GM12878 (cell line): ENCODE data around the gene SLC12A7. TPM values are rescaled to one million over a fixed set of nuclear protein-coding genes. Genes with fewer than 3 reads are reported as not detected.

Source experiments
- ATAC-seq: fragments of 200-7000 bp; cut with Tn5 transposase; 3 replicates; pipeline ENCODE4 v1.9.1; 2020; ENCODE audit warnings: mild to moderate bottlenecking, moderate library complexity
- BruUV-seq: library from RNA; stranded (reverse); fragments of 400-500 nt; replicated peaks from 2 replicates; lab custom pipeline; 2021; lab: Mats Ljungman, UMichigan
- CTCF ChIA-PET: fragments of 300-600 bp; sonication (Branson Sonifier 250); formaldehyde crosslinking; extraction: SDS; loops from one replicate; lab custom pipeline; 2021; ENCODE audit warnings: inconsistent platforms; lab: Yijun Ruan, JAX
- POLR2A ChIA-PET: fragments of 350-600 bp; formaldehyde crosslinking; extraction: SDS; loops from one replicate; lab custom pipeline; 2021; ENCODE audit warnings: inconsistent platforms; lab: Charles Lee
- RAD21 ChIA-PET: fragments of 300-600 bp; sonication (Branson Sonifier 250); formaldehyde crosslinking; loops from one replicate; lab custom pipeline; 2023; ENCODE audit warnings: antibody characterized with exemption; ENCODE audit not compliant: unreplicated experiment; lab: Charles Lee
- SMC1A ChIA-PET: fragments of 300-600 bp; sonication (Branson Sonifier 250); formaldehyde crosslinking; loops from one replicate; lab custom pipeline; 2023; ENCODE audit not compliant: unreplicated experiment, uncharacterized antibody; lab: Charles Lee
- DNase-seq: peaks from one replicate; pipeline ENCODE4 v3.0.0-alpha.2; 2011; ENCODE audit warnings: low read depth, low spot score
- FAIRE-seq: peaks from 3 replicates; lab custom pipeline; 2011; peaks lifted over from hg19 to GRCh38; lab: Jason Lieb, UNC
- H2AFZ ChIP-seq: 2 replicates; pipeline ENCODE4 v1.6.0; 2011; ENCODE audit warnings: low read depth, low read length, control low read depth; ENCODE audit not compliant: control insufficient read depth
- H3K27ac ChIP-seq: 2 replicates; pipeline ENCODE4 v1.5.1; 2011; ENCODE audit warnings: control low read depth; ENCODE audit not compliant: control insufficient read depth, insufficient read depth
- H3K27me3 ChIP-seq, 2 experiments: replicated peaks in 1 of 2; 2 replicates each; pipeline versions ENCODE4 v1.6.0 to v1.6.1; 2011; ENCODE audit warnings: low read length in 1 of 2; ENCODE audit not compliant: control insufficient read depth in 2 of 2, insufficient read depth in 2 of 2
- H3K36me3 ChIP-seq, 2 experiments: 2 replicates each; pipeline ENCODE4 v1.5.1; 2011; ENCODE audit warnings: low read length in 1 of 2; ENCODE audit not compliant: control insufficient read depth in 2 of 2, insufficient read depth in 2 of 2
- H3K4me1 ChIP-seq: 2 replicates; pipeline ENCODE4 v1.6.1; 2011; ENCODE audit warnings: mild to moderate bottlenecking, low read length, moderate library complexity, mixed read lengths; ENCODE audit not compliant: control insufficient read depth, insufficient read depth
- H3K4me2 ChIP-seq: 2 replicates; pipeline ENCODE4 v1.6.0; 2011; ENCODE audit warnings: control low read depth; ENCODE audit not compliant: control insufficient read depth, insufficient read depth
- H3K4me3 ChIP-seq: fragments of 200-600 bp; sonication (generic); 2 replicates; pipeline ENCODE4 v1.5.1; 2016
- H3K79me2 ChIP-seq: 2 replicates; pipeline ENCODE4 v1.6.0; 2011; ENCODE audit warnings: low read length; ENCODE audit not compliant: control insufficient read depth, insufficient read depth
- H3K9ac ChIP-seq: 2 replicates; pipeline ENCODE4 v1.8.0; 2011; ENCODE audit warnings: low read length, control low read depth, mixed read lengths; ENCODE audit not compliant: control insufficient read depth, insufficient read depth
- H3K9me3 ChIP-seq: replicated peaks from 3 replicates; pipeline ENCODE4 v1.5.1; 2011; ENCODE audit warnings: mild to moderate bottlenecking, low read length; ENCODE audit not compliant: control insufficient read depth, insufficient read depth
- H4K20me1 ChIP-seq: 2 replicates; pipeline ENCODE4 v1.6.0; 2011; ENCODE audit not compliant: control insufficient read depth, insufficient read depth
- JUND ChIP-seq: IDR thresholded peaks from 2 replicates; pipeline ENCODE4 v1.6.1; 2012; ENCODE audit warnings: low read depth, mild to moderate bottlenecking, low read length, improper control_type of control experiment, moderate library complexity
- MYB ChIP-seq: fragments of 150-350 bp; IDR thresholded peaks from 2 replicates; pipeline ENCODE4 v1.6.1; 2014; ENCODE audit warnings: mild to moderate bottlenecking, low read depth, low read length, borderline replicate concordance
- NFYB ChIP-seq: IDR thresholded peaks from 2 replicates; pipeline ENCODE4 v1.6.1; 2011; ENCODE audit warnings: low read depth, mild to moderate bottlenecking, low read length, improper control_type of control experiment, moderate library complexity; ENCODE audit not compliant: insufficient read depth
- SMARCA5 ChIP-seq: fragments of 450-650 bp; IDR thresholded peaks from 2 replicates; pipeline ENCODE4 v1.6.1; 2017; ENCODE audit warnings: mild to moderate bottlenecking
- SMC3 ChIP-seq: IDR thresholded peaks from 2 replicates; pipeline ENCODE4 v1.6.1; 2011; ENCODE audit warnings: low read length, improper control_type of control experiment, borderline replicate concordance
- SUPT20H ChIP-seq: IDR thresholded peaks from 2 replicates; pipeline ENCODE4 v1.6.1; 2011; ENCODE audit warnings: low read depth, mild to moderate bottlenecking, low read length, moderate library complexity, borderline replicate concordance; ENCODE audit not compliant: control insufficient read depth
- TAF1 ChIP-seq: IDR thresholded peaks from 2 replicates; pipeline ENCODE4 v1.6.1; 2011; ENCODE audit warnings: mild to moderate bottlenecking, low read depth, low read length, borderline replicate concordance
- TBL1XR1 ChIP-seq: IDR thresholded peaks from 2 replicates; pipeline ENCODE4 v1.6.1; 2012; ENCODE audit warnings: low read depth, low read length, improper control_type of control experiment
- TCF3 ChIP-seq: IDR thresholded peaks from 2 replicates; pipeline ENCODE4 v1.6.1; 2012; ENCODE audit warnings: low read depth, mild to moderate bottlenecking, low read length, borderline replicate concordance; ENCODE audit not compliant: insufficient read depth
- ZNF207 ChIP-seq: fragments of 450-650 bp; IDR thresholded peaks from 2 replicates; pipeline ENCODE4 v1.6.1; 2014; ENCODE audit warnings: antibody characterized with exemption, mild to moderate bottlenecking, borderline replicate concordance
- ZNF384 ChIP-seq: IDR thresholded peaks from 2 replicates; pipeline ENCODE4 v1.6.1; 2012; ENCODE audit warnings: low read depth, mild to moderate bottlenecking, low read length, improper control_type of control experiment, borderline replicate concordance
- WGBS: methylation state at CpG from one replicate; pipeline ENCODE4 v1.1.6; 2016; ENCODE audit warnings: low lambda C conversion rate; ENCODE audit not compliant: insufficient replicate concordance, insufficient coverage; ENCODE audit errors: missing lambda C conversion rate; 5-methylcytosine and 5-hydroxymethylcytosine counted together
- in situ Hi-C: fragments of 300-500 bp; cut with MboI; formaldehyde crosslinking; loops from 9 replicates; pipeline ENCODE4 v1.14.3; 2018; ENCODE audit warnings: mixed read lengths
- intact Hi-C: fragments of 100-400 bp; cut with micrococcal nuclease; formaldehyde crosslinking; loops from one replicate; pipeline ENCODE4 v1.14.2; 2022; ENCODE audit not compliant: unreplicated experiment
- polyA plus RNA-seq, 11 experiments: library from polyadenylated mRNA; depleted of rRNA in 4 of 11; unstranded in 6 of 11; stranded (reverse) in 5 of 11; fragments of >200 nt; fragmentation: Nextera tagmentation in 4 of 11; fragmentation: Illumina TruSeq in 1 of 11; extraction: Ambion mirVana in 4 of 11; extraction: Trizol in 1 of 11; gene quantifications; 1 replicate in 1 of 11; 2 replicates in 10 of 11; pipeline versions ENCODE4 v1.2.1 to v1.2.3, GENCODE V29; 2011 to 2016; ENCODE audit warnings: inconsistent platforms in 2 of 11, missing spikeins in 2 of 11, low read depth in 1 of 11
- total RNA-seq, 4 experiments: library from RNA; depleted of rRNA in 3 of 4; stranded (reverse); fragments of >200 nt in 3 of 4; fragmentation: Illumina TruSeq in 1 of 4; extraction: Trizol in 1 of 4; gene quantifications; 2 replicates each; pipeline versions ENCODE4 v1.2.1 to v1.2.3, GENCODE V29; 2013 to 2021
- TF ChIP-seq, protein P1 (sequence below): fragments of 450-650 bp; IDR thresholded peaks from 2 replicates; pipeline ENCODE4 v1.6.1; 2018; ENCODE audit warnings: borderline replicate concordance, mild to moderate bottlenecking; ENCODE audit not compliant: partially characterized antibody
- TF ChIP-seq, protein P2 (sequence below): fragments of 450-650 bp; IDR thresholded peaks from 2 replicates; pipeline ENCODE4 v1.6.1; 2017; ENCODE audit warnings: antibody characterized with exemption, mild to moderate bottlenecking, moderate library complexity
- TF ChIP-seq, protein P3 (sequence below): fragments of 450-650 bp; IDR thresholded peaks from 2 replicates; pipeline ENCODE4 v1.6.1; 2017; ENCODE audit warnings: mild to moderate bottlenecking, moderate library complexity

Gene SLC12A7
- total and polyA plus RNA-seq, 10 of the 15 experiments (the other 5 are each of a cell fraction or from before 2014, with no cell fraction given) = 0.10 to 10.0 (median 2.9) TPM

GRCh38 chr5:1002836-1003235 lies 109.0 kb downstream of the SLC12A7 start:
- DNase-seq (no peak), FAIRE-seq (no peak), ATAC-seq (no peak)
- Histone ChIP-seq H4K20me1 (no peaks in the 10 kb centered on the region; the same call in 1 of the 2 replicates), H2AFZ (no peak overlapping the region), H3K36me3 (no peaks in the 10 kb centered on the region), H3K79me2 (no peaks in the 10 kb centered on the region), H3K9ac (no peak overlapping the region), H3K4me1 (no peaks in the 10 kb centered on the region), H3K27me3 (peaks cover 7 to 8% of the 10 kb centered on the region in 2 experiments; a peak in 3 of 4 replicates), H3K9me3 (no peaks in the 10 kb centered on the region), H3K4me3 (no peak overlapping the region), H3K4me2 (no peak overlapping the region), H3K27ac (no peak overlapping the region)
- ChIA-PET RAD21 (interaction anchor here (0.7 kb wide), 1 partner anchor 69 kb away, joined by 3 read pairs; no protein-coding TSS in a partner anchor), POLR2A (no interaction called here), CTCF (no interaction called here), SMC1A (no interaction called here)
- in situ Hi-C loops = no loop called here
- BruUV-seq = no TSS peak
- 59% methylated on average over 10 of the region's 13 CpGs for WGBS
- intact Hi-C loops = no loop called here
- TF ChIP-seq SMARCA5 (no peak), TBL1XR1 (no peak), MYB (no peak), ZNF207 (no peak), JUND (no peak), TCF3 (no peak), SMC3 (no peak), ZNF384 (no peak), SUPT20H (no peak), NFYB (no peak), TAF1 (no peak)
- TF ChIP-seq, protein P1, sequence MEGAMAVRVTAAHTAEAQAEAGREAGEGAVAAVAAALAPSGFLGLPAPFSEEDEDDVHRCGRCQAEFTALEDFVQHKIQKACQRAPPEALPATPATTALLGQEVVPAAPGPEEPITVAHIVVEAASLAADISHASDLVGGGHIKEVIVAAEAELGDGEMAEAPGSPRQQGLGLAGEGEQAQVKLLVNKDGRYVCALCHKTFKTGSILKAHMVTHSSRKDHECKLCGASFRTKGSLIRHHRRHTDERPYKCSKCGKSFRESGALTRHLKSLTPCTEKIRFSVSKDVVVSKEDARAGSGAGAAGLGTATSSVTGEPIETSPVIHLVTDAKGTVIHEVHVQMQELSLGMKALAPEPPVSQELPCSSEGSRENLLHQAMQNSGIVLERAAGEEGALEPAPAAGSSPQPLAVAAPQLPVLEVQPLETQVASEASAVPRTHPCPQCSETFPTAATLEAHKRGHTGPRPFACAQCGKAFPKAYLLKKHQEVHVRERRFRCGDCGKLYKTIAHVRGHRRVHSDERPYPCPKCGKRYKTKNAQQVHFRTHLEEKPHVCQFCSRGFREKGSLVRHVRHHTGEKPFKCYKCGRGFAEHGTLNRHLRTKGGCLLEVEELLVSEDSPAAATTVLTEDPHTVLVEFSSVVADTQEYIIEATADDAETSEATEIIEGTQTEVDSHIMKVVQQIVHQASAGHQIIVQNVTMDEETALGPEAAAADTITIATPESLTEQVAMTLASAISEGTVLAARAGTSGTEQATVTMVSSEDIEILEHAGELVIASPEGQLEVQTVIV = no peak
- TF ChIP-seq, protein P2, sequence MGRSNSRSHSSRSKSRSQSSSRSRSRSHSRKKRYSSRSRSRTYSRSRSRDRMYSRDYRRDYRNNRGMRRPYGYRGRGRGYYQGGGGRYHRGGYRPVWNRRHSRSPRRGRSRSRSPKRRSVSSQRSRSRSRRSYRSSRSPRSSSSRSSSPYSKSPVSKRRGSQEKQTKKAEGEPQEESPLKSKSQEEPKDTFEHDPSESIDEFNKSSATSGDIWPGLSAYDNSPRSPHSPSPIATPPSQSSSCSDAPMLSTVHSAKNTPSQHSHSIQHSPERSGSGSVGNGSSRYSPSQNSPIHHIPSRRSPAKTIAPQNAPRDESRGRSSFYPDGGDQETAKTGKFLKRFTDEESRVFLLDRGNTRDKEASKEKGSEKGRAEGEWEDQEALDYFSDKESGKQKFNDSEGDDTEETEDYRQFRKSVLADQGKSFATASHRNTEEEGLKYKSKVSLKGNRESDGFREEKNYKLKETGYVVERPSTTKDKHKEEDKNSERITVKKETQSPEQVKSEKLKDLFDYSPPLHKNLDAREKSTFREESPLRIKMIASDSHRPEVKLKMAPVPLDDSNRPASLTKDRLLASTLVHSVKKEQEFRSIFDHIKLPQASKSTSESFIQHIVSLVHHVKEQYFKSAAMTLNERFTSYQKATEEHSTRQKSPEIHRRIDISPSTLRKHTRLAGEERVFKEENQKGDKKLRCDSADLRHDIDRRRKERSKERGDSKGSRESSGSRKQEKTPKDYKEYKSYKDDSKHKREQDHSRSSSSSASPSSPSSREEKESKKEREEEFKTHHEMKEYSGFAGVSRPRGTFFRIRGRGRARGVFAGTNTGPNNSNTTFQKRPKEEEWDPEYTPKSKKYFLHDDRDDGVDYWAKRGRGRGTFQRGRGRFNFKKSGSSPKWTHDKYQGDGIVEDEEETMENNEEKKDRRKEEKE = no peak
- TF ChIP-seq, protein P3, sequence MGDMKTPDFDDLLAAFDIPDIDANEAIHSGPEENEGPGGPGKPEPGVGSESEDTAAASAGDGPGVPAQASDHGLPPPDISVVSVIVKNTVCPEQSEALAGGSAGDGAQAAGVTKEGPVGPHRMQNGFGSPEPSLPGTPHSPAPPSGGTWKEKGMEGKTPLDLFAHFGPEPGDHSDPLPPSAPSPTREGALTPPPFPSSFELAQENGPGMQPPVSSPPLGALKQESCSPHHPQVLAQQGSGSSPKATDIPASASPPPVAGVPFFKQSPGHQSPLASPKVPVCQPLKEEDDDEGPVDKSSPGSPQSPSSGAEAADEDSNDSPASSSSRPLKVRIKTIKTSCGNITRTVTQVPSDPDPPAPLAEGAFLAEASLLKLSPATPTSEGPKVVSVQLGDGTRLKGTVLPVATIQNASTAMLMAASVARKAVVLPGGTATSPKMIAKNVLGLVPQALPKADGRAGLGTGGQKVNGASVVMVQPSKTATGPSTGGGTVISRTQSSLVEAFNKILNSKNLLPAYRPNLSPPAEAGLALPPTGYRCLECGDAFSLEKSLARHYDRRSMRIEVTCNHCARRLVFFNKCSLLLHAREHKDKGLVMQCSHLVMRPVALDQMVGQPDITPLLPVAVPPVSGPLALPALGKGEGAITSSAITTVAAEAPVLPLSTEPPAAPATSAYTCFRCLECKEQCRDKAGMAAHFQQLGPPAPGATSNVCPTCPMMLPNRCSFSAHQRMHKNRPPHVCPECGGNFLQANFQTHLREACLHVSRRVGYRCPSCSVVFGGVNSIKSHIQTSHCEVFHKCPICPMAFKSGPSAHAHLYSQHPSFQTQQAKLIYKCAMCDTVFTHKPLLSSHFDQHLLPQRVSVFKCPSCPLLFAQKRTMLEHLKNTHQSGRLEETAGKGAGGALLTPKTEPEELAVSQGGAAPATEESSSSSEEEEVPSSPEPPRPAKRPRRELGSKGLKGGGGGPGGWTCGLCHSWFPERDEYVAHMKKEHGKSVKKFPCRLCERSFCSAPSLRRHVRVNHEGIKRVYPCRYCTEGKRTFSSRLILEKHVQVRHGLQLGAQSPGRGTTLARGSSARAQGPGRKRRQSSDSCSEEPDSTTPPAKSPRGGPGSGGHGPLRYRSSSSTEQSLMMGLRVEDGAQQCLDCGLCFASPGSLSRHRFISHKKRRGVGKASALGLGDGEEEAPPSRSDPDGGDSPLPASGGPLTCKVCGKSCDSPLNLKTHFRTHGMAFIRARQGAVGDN = no peak
